ENCODE data around the gene TMEM163. TPM values are rescaled to one million over a fixed set of nuclear protein-coding genes. Genes with fewer than 3 reads are reported as not detected.
"Not testable (repeated sequence)": the region's sequence is repeated elsewhere in the genome, so short reads cannot be mapped to it uniquely, and the experiment has no call there.

TMEM163 gene
- total RNA-seq, 1 experiment from 2014 or later: 0.12 TPM

DNA sequence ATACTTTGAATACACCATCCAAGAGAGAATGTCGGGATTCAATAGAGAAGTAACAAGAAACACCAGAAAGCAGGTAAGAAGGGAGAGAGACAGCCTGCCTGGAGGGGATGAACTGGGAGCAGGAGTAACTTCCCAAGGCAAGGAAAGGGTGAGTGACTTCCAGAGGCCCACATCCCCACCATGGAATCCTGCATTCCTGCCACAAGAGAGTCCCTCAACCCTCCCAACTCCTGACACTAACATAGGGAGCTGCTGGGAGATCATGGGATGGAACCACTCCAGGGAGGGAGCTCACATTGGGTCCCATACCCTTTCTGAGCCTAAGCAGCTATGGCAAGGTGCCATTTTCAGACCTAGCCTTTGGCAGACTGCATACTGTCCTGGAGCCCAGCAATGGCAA lies 5.5 kb upstream of the TMEM163 start:
- ChIA-PET CTCF (no interaction called here), POLR2A (no interaction called here)

DNA sequence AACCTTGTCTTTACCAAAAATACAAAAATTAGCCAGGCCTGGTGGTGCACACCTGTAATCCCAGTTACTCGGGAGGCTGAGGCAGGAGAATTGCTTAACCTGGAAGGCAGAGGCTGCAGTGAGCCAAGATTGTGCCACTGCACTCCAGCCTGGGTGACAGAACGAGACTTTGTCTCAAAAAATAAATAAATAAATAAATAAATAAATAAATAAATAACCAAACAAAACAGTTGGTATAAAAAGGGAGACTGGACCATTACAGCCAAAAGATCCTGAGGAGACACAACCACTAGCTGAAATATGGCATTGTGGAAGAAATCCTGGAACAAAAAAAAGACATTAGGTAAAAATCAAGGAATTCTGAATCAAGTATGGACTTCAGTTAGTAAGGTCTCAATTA lies 4.9 kb upstream of the TMEM163 start:
- H3K4me2 ChIP-seq (ENCODE audit: low read length); BruUV-seq (replicated peaks); H2AFZ ChIP-seq (ENCODE audit: low read depth, low read length, poor library complexity, severe bottlenecking); intact Hi-C loops (cut with micrococcal nuclease); H3K9ac ChIP-seq (ENCODE audit: low read length); H3K9me3 ChIP-seq (ENCODE audit: control insufficient read depth in 1 of 2, insufficient read depth in 1 of 2, low read depth in 1 of 2, low read length in 2 of 2); H3K4me3 ChIP-seq (replicated peaks in 1 of 2; ENCODE audit: low read depth in 1 of 2, low read length in 2 of 2); H3K79me2 ChIP-seq (ENCODE audit: insufficient read depth, low read length); POLR2A ChIA-PET; ATAC-seq; H3K27ac ChIP-seq (ENCODE audit: low read depth, low read length); H4K20me1 ChIP-seq (ENCODE audit: insufficient read depth); H3K36me3 ChIP-seq (ENCODE audit: control insufficient read depth in 1 of 2, insufficient read depth in 2 of 2, low read length in 2 of 2); H3K9me2 ChIP-seq (ENCODE audit: insufficient read depth); CTCF ChIA-PET; DNase-seq (ENCODE audit: low read depth, low spot score); RAD21 ChIA-PET (ENCODE audit: low non-redundant PET in 1 of 2, low total read pairs in 2 of 2, uncharacterized antibody in 2 of 2, unreplicated experiment in 2 of 2); H3K27me3 ChIP-seq (ENCODE audit: insufficient read depth, low read length); H3K4me1 ChIP-seq (ENCODE audit: control insufficient read depth in 1 of 2, insufficient read depth in 2 of 2, low read length in 2 of 2): not testable (repeated sequence)

More for the DNA sequence above, 5.5 kb upstream of the TMEM163 start:
- intact Hi-C loops (cut with micrococcal nuclease): no loop called here
- Histone ChIP-seq H3K27me3 (ENCODE audit: insufficient read depth, low read length) (0 out of 2 replicates have a peak, but pooled peaks cover 3% of the 10 kb centered on the region), H3K9me3 (ENCODE audit: control insufficient read depth in 1 of 2, insufficient read depth in 1 of 2, low read depth in 1 of 2, low read length in 2 of 2) (no peaks in the 10 kb centered on the region), H3K4me1 (ENCODE audit: control insufficient read depth in 1 of 2, insufficient read depth in 2 of 2, low read length in 2 of 2) (no peaks in the 10 kb centered on the region), H3K4me2 (ENCODE audit: low read length) (no peak overlapping the region), H3K79me2 (ENCODE audit: insufficient read depth, low read length) (no peaks in the 10 kb centered on the region), H3K9me2 (ENCODE audit: insufficient read depth) (peaks cover 3% of the 10 kb centered on the region; the same call in 1 of the 2 replicates), H4K20me1 (ENCODE audit: insufficient read depth) (no peaks in the 10 kb centered on the region), H3K4me3 (replicated peaks in 1 of 2; ENCODE audit: low read depth in 1 of 2, low read length in 2 of 2) (no peak overlapping the region), H3K36me3 (ENCODE audit: control insufficient read depth in 1 of 2, insufficient read depth in 2 of 2, low read length in 2 of 2) (no peaks in the 10 kb centered on the region), H2AFZ (ENCODE audit: low read depth, low read length, poor library complexity, severe bottlenecking) (no peak overlapping the region), H3K9ac (ENCODE audit: low read length) (no peak overlapping the region), H3K27ac (ENCODE audit: low read depth, low read length) (no peak overlapping the region)
- TF ChIP-seq SIN3A (IDR thresholded peaks at IDR 0.05; ENCODE audit: low read depth) (no peak), RAD21 (IDR thresholded peaks at IDR 0.05; ENCODE audit: low read depth) (no peak), EZH2phosphoT487 (IDR thresholded peaks at IDR 0.05; ENCODE audit: borderline replicate concordance) (no peak)
- RAD21 ChIA-PET (ENCODE audit: low non-redundant PET in 1 of 2, low total read pairs in 2 of 2, uncharacterized antibody in 2 of 2, unreplicated experiment in 2 of 2): no interaction called here
- no TSS peak for BruUV-seq (replicated peaks)
- no peak for DNase-seq (ENCODE audit: low read depth, low spot score)
- ATAC-seq: no peak

DNA sequence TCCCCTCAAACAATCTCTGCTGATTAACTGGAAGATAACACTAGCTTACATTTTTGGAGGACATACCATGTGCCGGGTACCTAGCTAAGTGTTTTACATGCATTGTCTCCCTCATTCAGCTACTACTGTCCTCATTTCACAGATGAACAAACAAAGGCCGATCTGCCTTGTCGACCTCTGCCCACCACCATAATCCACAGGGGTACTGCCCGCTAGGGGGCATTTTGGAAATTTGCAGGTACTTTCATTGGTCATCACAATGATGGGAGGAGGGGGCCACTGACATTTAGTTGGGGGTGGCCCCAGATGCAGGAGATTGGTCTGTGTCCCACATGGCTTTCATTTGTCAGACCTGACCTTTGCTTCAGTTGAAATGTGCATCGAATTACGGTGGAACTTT lies 3.9 kb upstream of the TMEM163 start:
- TF ChIP-seq CTCF (IDR thresholded peaks at IDR 0.05 in 2 of 3, conservative IDR thresholded peaks at IDR 0.05 in 1 of 3; ENCODE audit: borderline replicate concordance in 1 of 3, insufficient read depth in 1 of 3, low read depth in 2 of 3, low read length in 2 of 3) (peak in 2 of 3 experiments; percentile 29 to 40; a peak in 2 of 6 replicates), ELF1 (IDR thresholded peaks at IDR 0.05; ENCODE audit: borderline replicate concordance, low read depth) (no peak)
- Histone ChIP-seq H3K4me3 (replicated peaks in 1 of 2; ENCODE audit: low read depth in 1 of 2, low read length in 2 of 2) (no peak overlapping the region), H2AFZ (ENCODE audit: low read depth, low read length, poor library complexity, severe bottlenecking) (no peak overlapping the region), H3K4me2 (ENCODE audit: low read length) (no peak overlapping the region), H3K79me2 (ENCODE audit: insufficient read depth, low read length) (no peaks in the 10 kb centered on the region), H4K20me1 (ENCODE audit: insufficient read depth) (no peaks in the 10 kb centered on the region), H3K36me3 (ENCODE audit: control insufficient read depth in 1 of 2, insufficient read depth in 2 of 2, low read length in 2 of 2) (no peaks in the 10 kb centered on the region), H3K9me3 (ENCODE audit: control insufficient read depth in 1 of 2, insufficient read depth in 1 of 2, low read depth in 1 of 2, low read length in 2 of 2) (no peaks in the 10 kb centered on the region), H3K27ac (ENCODE audit: low read depth, low read length) (no peak overlapping the region), H3K27me3 (ENCODE audit: insufficient read depth, low read length) (0 out of 2 replicates have a peak, but pooled peaks cover 3% of the 10 kb centered on the region), H3K4me1 (ENCODE audit: control insufficient read depth in 1 of 2, insufficient read depth in 2 of 2, low read length in 2 of 2) (no peaks in the 10 kb centered on the region), H3K9ac (ENCODE audit: low read length) (no peak overlapping the region), H3K9me2 (ENCODE audit: insufficient read depth) (no peaks in the 10 kb centered on the region)
- BruUV-seq (replicated peaks): no TSS peak
- DNase-seq (ENCODE audit: low read depth, low spot score) (no peak), ATAC-seq (peak; percentile 47; the same call in 1 of the 2 replicates)
- ChIA-PET CTCF (interaction anchor here (1.0 kb wide), 1 partner anchor 14 kb away, joined by 3 read pairs; no protein-coding TSS in a partner anchor), RAD21 (ENCODE audit: low non-redundant PET in 1 of 2, low total read pairs in 2 of 2, uncharacterized antibody in 2 of 2, unreplicated experiment in 2 of 2) (no interaction called here), POLR2A (no interaction called here)
- intact Hi-C loops (cut with micrococcal nuclease): no loop called here

Measured in HCT116 (cell line).